Stimulated activated CD8-positive, alpha-beta memory T cell treated with anti-CD3 and anti-CD28 coated beads, Interleukin-7, amount 100 ng/mL, for 48 hours (primary cell): ENCODE measurements around the gene KLHL7.
"Not testable (repeated sequence)": the region's sequence is repeated elsewhere in the genome, so short reads cannot be mapped to it uniquely, and the experiment has no call there.

Source experiments
- DNase-seq, 2 donors: peaks; one replicate each; pipeline ENCODE4 v3.0.0-alpha.2; 2020; ENCODE audit warnings: low read depth in 1 of 2; ENCODE audit errors: extremely low read depth in 1 of 2

The KLHL7 gene

DNA sequence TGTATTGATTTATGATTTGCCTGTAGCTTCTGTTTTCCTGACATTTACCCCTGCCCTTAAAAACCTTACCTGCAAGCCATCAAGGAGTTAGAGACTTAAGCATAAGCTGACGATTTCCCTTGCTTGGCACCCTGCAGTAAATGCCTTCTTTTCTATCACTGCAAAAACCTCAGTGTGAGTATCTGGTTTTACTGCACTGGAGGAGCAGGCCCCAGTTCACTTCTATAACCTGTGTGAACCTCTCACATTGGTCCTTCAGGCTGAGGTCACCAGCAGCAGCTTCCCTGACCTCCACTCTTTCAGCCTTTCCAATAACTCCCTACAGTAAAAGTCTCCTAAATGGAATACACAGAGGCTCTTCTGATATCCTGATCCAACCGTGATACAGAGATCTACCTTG is 106.8 kb downstream of the KLHL7 start:
- no peak for DNase-seq

DNA sequence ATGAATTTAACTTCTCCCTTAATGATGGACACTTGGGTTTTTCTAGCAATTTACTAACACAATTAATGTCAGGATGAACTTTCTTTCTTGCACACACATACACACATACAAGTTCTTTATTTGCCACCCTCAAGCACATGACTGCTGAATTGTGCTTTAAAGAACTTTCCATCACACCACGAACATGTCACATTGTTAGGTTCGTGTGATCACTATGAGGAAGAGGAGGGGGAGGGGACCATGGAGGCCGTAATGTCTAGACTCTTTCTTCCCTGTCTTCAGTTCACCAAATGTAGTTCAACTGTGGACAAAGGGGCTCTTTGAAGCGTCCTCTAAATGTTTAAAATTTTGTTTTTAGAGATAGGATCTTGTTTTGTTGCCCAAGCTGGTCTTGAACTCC is 107.3 kb downstream of the KLHL7 start:
- DNase-seq, result no peak

DNA sequence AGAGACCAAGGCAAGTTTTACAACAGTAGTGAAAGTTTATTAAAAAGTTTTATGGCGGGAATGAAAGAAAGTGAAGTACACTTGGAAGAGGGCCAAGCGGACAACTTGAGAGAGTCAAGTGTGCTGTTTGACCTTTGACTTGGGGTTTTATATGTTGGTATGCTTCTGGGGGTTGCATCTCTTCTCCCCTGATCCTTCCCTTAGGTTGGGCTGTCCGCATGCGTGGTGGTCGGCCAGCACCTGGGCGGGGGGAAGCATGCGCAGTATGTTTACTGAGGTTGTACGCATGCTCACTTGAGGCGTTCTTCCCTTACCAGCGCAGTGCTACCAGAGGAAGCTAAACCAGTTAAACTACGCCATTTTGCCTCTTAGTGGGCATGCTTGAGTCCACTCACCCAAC is 108.2 kb downstream of the KLHL7 start:
- no peak for DNase-seq

DNA sequence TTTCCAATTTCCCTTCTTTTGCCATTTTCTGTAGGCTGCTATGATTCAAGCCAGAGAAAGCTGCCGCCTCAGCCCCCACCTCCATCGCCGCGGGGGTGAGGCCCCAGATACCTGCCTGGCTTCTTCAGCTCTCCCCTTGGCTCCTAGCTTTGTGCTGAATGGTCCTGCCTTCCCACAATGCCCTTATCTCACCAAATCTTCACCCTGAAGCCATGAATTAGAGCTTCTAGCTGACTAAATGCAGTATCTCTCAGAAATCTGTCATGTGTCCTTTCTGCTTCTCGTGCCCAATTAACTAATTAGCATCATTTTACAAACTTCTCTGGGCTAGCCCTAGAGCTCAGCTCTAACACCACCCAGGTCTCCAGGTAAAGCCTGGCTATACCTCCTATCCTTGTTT is 108.8 kb downstream of the KLHL7 start:
- no peak for DNase-seq

DNA sequence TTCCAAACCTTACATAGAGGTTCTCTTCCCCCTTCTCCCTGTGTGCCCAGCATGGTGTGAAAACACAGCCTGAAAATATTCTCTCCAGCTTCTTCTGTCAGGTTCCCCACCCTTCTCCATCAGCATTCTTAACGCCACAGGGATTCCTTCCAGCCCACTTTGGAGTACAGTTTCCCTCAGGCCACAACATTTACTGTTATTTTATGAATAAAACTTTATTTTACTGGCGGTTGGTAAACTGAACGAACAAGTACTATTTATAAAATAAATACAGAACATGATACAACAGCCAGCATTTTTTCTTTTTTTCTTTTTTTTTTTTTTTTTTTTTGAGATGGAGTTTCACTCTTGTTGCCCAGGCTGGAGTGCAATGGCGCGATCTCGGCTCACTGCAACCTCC is 109.4 kb downstream of the KLHL7 start:
- no peak for DNase-seq

DNA sequence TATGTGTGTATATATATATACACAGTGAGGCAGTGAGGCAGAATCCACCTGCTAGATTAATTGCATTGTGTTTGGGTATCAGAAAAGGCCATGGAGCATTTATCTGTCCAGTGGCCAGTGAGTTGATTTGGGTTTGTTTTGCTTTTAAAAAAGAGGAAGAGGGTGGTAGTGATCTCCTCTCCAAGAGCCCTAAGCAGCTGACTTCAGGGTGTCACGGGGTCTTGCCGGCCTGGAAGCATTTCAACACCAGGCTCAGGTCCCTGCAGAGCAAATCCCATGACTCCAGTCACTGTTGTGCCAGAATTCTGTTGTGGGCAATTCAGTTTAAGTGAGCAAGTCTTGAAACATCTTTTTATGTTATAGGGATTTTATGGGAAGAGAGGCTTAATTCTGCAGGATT is 110.4 kb downstream of the KLHL7 start:
- DNase-seq, result no peak

DNA sequence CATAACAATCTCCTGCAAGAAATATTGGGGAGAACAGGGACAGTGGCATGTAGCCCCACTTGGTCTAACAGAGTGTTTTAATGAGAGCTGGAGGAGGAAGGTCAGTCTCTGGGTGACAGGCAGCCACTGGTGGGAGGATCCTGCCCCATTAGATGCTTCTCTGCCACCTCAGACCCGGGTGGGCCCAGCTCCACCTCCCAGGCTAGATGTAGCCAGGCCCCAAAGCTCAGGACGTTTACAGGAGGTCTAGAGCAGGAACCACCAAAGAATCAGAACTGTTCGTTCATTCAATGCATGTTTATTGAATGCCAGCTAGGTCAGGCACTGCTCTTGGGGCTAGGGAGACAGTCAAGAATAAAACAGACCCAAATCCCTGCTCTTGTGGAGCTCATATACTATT is 112.6 kb downstream of the KLHL7 start:
- DNase-seq, result no peak

DNA sequence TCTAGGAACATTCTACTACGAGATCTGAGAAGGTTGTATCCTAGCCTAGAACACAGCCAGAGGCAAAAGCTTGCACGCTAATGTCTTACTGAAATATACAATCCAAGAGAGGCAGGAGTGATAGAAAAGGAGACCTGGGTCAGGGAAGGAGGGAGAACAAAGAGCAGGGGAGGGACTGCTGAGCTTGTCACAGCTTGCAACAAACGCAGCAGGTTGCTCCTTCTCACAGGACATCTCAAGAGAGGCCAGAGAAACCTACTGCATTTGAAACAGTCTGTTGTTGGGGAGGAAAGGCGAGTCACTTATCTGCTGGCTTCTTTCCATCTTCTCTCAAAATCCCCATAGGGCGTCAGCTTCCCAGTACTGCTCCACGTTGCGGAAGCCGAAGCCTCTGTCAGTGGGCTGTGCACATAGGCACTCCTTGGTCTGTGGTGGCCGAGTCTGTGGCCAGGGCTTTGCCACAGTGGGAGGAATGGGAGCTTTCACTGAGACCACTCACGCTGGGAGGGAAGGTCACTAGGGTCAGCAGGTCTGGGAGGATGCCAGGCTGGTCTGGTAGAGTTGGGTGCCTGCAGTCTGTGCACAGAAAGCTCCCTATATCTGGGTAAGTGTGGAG is 115.2 kb downstream of the KLHL7 start:
- no peak for DNase-seq

DNA sequence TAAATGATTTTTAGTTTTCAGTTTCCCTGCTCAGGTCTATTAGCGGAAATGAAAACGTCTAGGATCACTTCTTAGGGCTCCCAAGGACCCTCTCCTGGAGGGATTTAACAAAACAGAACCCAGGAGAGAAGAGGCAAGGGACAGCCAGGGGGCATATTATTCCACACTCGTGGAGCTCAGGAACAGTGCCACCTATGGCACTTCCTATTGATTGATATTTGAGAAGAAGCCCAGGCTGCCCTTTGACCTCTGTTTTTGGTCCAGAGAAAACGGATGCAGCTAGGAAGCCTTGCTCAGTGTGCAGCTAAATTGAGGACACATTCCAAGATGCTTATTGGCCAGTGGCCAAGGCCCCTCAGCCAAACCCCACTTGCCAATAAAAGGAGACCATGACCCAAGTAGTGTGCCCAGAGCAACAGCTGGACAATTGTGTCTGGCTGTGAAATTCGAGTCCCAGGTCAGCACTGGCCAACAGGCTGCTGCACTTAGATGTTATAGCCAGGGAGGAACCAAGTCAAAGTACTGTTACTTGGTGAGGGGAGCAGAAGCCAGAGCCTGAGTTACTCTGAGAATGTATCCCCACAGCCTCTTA is 117.0 kb downstream of the KLHL7 start:
- no peak for DNase-seq

DNA sequence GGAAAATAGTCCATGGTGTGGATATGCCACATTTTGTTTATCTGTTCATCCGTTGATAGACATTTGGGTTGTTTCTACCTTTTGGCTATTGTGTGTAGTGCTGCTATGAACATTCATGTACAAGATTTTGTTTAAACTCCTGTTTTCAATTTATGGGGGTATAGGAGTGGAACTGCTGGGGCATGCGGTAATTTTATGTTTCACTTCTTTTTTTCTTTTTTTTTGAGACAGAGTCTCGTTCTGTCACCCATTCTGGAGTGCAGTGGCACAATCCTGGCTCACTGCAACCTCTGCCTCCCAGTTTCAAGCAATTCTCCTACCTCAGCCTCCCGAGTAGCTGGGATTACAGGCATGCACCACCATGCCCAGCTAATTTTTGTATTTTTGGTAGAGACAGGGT is 118.8 kb downstream of the KLHL7 start:
- DNase-seq, result not testable (repeated sequence)

DNA sequence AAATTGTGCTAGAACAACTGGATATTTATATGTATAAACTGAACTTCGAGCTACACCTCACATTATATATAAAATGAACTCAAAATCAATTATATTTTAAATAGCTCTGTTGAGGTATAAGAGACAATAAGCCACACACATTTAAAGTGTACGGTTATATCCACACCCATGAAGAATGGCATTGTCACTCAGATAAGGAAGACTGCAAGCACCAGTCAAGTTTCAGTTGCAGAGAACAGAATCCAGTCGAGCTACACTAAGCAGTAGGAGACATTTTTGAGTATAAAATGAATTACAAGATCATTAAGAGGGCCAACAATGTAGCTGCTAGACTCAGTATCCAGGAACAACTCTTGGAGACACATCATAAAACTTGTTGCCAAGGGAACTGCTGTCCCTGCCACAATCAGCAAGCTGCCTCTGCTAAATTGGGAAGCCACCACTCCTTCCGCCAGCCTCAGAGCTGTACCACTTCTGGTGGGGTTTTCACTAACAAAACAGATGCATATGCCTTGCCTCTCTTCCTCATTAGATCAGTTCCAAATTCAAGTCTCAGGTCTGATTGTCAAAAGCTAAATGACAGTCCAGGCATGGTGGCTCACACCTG is 121.4 kb downstream of the KLHL7 start:
- DNase-seq, result no peak
